Pons (tissue), 1 donor: ENCODE results near the gene RIMBP2.
"Not testable (repeated sequence)": the region's sequence is repeated elsewhere in the genome, so short reads cannot be mapped to it uniquely, and the experiment has no call there.

Experiments used
- DNase-seq: peaks from one replicate; pipeline ENCODE4 v3.0.0-alpha.2; 2016; ENCODE audit warnings: low spot score

Gene RIMBP2

GRCh38 chr12:130656411-130656810 is 59.7 kb downstream of the RIMBP2 start:
- DNase-seq, result no peak

- no peak for DNase-seq
Observed at GRCh38 chr12:130655881-130656280, 60.2 kb downstream of the RIMBP2 start.

DNA sequence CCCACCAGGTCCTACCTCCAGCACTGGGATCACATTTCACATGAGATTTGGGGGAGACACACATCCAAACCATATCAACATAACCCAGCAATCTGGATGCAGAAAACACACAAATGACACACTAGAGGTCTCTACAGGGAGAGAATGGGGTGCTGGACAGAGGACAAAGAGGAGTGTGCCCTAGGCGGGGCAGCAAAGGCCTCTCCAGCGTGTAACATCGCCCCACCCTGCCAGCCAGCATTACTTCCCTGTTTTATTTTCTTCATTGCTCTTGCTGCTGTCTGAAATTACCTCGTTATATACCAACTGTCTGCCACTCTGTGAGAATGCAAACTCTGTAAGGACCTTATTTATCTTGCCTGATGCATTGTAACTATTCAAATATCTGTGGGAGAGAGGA is 61.1 kb downstream of the RIMBP2 start:
- no peak for DNase-seq

DNA sequence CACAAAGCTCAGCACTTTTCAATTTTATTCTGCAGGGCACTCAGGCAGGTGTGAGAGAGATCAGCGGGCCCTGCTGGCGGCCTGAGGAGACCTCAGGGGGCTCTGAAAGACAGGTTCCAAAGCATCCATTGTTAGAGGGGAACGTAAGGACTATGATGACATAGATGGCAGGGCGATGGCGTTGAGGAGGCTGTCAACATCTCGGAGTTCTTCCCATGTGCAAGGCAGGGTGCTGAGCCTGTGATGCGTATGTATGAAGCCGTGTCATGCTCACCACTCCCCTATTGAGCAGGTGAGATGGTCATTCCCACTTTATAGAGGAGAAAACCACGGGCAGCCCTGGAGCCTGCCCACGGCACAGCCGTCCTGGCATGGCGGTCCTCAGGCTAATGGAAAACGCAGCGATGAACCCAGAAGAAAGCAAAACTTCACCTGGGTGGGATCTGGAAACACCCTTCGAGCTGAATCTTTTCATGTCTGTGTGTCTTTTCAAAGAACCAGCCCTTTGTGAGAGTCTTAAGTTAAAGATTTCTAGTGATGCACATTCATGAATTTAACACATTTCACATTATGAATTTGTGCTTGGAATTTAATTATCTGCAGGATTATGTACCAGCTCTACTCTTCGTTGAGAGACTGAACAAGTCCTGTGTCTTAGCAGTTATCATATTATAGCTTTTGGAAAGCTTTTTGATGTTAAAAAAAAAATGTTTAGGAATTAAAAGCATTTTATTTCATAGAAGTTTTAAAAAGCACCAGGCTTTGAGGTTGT is 64.7 kb downstream of the RIMBP2 start:
- DNase-seq, result no peak

- no peak for DNase-seq
Observed at GRCh38 chr12:130650131-130650530, 66.0 kb downstream of the RIMBP2 start.

- DNase-seq, result no peak
Observed at GRCh38 chr12:130649101-130650045, 66.7 kb downstream of the RIMBP2 start.

- DNase-seq, result no peak
Observed at GRCh38 chr12:130647814-130648213, 68.3 kb downstream of the RIMBP2 start.

DNA sequence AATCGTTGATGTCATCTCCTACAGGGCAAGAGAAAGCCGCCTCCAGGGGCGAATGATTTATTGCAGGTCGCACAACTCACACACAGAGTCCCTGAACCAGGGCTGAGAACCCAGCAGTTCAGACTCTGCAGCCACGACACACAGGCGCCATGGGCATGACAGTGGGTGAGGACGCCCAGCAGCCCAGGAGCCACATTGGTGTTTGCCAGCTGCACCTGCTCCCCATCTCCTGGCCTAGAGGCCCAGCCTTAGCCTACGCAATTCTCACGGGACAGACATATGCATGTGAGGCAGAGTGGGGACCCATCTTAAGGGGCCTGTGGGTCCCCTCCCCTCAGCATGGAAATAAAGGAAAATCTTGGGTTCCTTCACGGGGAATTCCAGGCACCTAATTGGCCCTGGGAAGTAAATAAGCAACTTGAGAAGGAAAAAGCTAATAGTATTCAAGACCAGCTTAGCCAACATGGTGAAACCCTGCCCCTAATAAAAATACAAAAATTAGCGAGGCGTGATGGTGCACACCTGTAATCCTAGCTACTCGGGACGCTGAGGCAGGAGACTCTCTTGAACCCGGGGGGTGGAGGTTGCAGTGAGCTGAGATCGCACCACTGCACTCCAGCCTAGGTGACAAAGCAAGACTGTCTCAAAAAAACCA is 69.3 kb downstream of the RIMBP2 start:
- no peak for DNase-seq

GRCh38 chr12:130646191-130646590 is 69.9 kb downstream of the RIMBP2 start:
- DNase-seq, result not testable (repeated sequence)

- no peak for DNase-seq
Observed at GRCh38 chr12:130645751-130646150, 70.3 kb downstream of the RIMBP2 start.

DNA sequence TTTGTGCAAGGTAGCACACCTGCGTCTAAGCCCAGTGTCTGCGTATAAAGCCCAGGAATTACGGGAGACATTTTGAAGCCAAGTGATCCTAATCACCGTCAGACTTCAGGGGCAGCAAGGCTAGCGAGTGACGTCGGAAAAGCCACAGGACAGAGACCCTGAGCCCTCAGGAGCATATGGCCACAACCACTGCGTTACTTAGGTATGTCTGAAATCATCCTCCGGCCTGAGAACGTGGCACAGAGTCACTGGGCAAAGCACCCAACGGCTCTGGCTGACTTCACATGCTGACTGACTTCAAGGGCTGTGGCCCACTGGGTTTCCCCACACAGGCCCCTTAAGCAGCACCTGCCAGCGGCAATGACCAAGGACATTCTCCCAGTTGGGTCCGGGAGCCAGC is 71.5 kb downstream of the RIMBP2 start:
- DNase-seq, result no peak

DNA sequence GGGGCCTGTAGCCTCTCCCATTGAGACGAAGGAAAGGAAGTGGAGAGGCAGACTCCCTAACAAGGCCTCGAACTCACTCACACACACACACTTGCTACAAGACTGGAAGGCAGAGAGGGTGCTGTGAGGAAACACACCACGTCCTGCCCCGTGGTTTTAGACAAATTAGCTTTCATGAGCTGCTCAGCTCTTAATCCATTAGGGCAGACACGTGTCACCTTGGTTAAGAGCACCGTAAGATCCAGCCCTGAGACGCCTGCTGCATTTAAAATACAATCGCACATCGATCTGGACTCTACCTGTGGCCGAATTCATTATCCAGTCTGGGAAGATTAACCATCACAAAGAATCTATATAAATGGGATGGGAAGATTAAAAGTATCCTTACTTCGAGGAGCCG is 72.0 kb downstream of the RIMBP2 start:
- no peak for DNase-seq

DNA sequence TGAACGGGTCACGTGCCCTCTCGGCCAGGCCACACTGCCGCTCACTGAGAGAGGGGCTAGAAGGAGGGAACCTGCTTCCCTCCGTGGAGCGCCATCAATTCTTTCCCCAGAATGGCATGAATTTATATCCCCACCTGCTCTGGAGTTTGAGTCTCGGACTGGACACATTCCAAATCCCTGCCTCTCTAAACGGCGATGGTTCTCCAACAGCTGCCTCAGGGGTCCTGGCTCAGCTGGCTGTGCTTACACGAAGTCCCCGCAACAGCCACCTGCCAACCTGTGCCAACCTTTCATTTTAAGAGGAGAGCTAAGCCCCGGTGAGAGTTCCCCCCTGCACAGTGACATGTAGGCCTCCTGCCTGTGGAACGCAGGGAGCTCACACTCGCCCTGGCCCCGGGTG is 73.2 kb downstream of the RIMBP2 start:
- DNase-seq, result no peak

DNA sequence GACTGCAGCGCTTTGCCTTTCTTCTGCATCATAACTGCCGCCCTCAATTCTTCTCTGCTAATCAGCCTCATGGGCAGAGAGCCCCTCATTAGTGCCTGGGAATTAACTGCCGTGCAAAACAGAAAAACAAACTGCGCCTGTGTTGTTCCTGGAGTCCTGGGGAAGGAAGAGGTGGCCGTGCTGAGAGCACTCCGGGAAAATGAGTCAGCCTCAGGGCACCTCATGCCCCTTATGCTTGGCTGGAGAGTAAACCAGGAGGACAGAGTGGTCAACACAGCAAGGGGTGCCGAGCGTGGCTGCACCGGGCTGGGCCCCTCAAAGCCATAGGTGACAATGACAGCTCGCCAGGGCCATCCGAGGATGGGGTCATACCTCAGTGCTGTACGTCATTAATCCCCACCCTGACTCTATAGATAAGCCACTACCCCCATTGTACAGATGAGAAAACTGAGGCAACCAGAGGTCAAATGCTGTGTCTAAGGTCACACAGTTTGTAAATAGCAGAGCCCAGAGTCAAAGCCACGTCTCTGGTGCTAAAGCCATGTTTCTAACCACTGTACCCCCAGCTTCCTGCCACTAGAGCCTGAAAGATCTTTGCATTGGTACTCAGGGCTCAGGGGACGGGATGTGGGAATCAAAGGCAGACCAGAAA is 74.4 kb downstream of the RIMBP2 start:
- DNase-seq, result no peak

GRCh38 chr12:130640901-130641300 is 75.2 kb downstream of the RIMBP2 start:
- no peak for DNase-seq

GRCh38 chr12:130640496-130640895 is 75.6 kb downstream of the RIMBP2 start:
- no peak for DNase-seq

- DNase-seq, result no peak
Observed at GRCh38 chr12:130639476-130640424, 76.3 kb downstream of the RIMBP2 start.

DNA sequence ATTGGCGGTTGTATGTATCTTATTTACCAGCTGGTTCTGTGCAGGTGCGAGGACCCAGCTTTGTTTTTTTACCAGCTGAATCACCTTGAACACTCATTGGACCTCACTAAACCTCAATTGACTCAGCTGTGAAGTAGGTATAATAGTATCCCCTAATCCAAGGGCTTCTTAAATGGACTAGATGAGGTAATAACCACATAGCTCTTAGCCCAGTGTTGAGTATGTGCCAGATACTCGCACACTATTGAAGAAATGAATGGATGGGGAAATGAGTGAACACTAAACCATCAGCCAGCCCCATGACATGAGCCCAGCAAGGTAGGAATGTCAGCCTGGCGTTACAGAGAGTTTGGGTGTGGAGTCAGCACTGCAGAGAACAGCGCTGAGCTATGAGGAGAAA is 79.7 kb downstream of the RIMBP2 start:
- DNase-seq, result no peak

DNA sequence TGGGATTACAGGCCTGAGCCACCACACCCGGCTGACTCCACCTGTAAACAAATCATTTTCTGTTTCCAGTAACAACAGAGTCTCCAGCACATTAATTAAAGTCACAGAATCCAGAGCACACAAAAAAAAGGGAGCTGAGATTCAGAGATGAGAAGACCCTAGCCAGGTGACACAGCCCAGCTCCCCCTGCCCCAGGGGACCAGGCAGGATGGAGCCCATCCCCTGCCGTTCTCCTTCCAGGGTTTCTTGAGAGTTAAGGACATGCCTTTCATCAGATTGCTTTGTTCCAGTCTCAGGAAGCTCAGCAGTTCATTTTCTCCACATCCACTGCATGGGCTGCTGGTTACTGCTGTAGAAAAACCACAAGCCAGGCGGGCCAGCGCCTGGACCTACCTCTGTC is 81.2 kb downstream of the RIMBP2 start:
- no peak for DNase-seq

DNA sequence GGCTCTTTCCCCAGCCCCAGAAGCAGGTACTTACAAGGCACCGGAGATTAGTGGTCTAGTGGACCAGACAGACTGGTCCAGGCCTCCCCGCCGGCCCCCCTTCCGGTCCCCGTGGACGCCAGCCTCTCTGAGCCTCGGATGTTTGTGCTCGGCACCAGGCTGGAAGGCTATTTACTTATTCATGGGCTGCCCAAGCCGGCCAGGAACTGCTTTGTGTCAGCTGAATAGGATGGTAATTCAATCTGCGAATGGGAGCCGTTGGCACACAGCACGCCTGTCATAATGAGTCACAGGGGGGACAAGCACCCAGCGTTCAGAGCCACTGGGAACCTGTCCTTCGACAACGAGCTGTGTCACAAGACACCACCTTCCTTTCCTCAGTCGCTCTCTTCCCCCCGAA is 82.3 kb downstream of the RIMBP2 start:
- peak; percentile 70 for DNase-seq

- no peak for DNase-seq
Observed at GRCh38 chr12:130632642-130633041, 83.5 kb downstream of the RIMBP2 start.
